Measurements from ENCODE around the gene HSPA4. TPM values are rescaled to one million over a fixed set of nuclear protein-coding genes. Genes with fewer than 3 reads are reported as not detected.

HSPA4 gene
- total and polyA plus RNA-seq, 2 of the 13 experiments (the other 11 are each of a cell fraction or from before 2014, with no cell fraction given) = 36.6 to 231 TPM

- TF ChIP-seq SIX4 (CRISPR knock-in tag; IDR thresholded peaks at IDR 0.05) (peak; percentile 52; the same call in 1 of the 2 replicates), ZNF740 (CRISPR knock-in tag; IDR thresholded peaks at IDR 0.05) (peak; percentile 46; the same call in 1 of the 2 replicates), SCMH1 (CRISPR knock-in tag; IDR thresholded peaks at IDR 0.05; ENCODE audit: borderline replicate concordance) (no peak), KAT7 (CRISPR knock-in tag; IDR thresholded peaks at IDR 0.05; ENCODE audit: borderline replicate concordance) (no peak), SAFB2 (CRISPR knock-in tag; IDR thresholded peaks at IDR 0.05; ENCODE audit: borderline replicate concordance, low read depth) (peak; percentile 54; the same call in 1 of the 2 replicates), RCOR2 (CRISPR knock-in tag; IDR thresholded peaks at IDR 0.05) (no peak), FOXC1 (CRISPR knock-in tag; IDR thresholded peaks at IDR 0.05; ENCODE audit: borderline replicate concordance) (no peak), ZBTB38 (CRISPR knock-in tag; IDR thresholded peaks at IDR 0.05) (no peak; the same call in 1 of the 2 replicates), TAF15 (IDR thresholded peaks at IDR 0.05; ENCODE audit: low read depth, low read length, poor library complexity, severe bottlenecking) (no peak), SSRP1 (CRISPR knock-in tag; IDR thresholded peaks at IDR 0.05) (no peak), ZNF678 (CRISPR knock-in tag; IDR thresholded peaks at IDR 0.05) (peak; percentile 91; the same call in 1 of the 2 replicates), ZNF619 (CRISPR knock-in tag; IDR thresholded peaks at IDR 0.05) (no peak), ZFY (CRISPR knock-in tag; IDR thresholded peaks at IDR 0.05) (peak; percentile 96), MBD4 (IDR thresholded peaks at IDR 0.05; ENCODE audit: borderline replicate concordance, low read length) (no peak), ZUFSP (CRISPR knock-in tag; IDR thresholded peaks at IDR 0.05; ENCODE audit: borderline replicate concordance) (0 out of 2 replicates have a peak, but pooled peaks have one; percentile 54), ELF1 (CRISPR knock-in tag; IDR thresholded peaks at IDR 0.05) (peak; percentile 81), TCF12 (IDR thresholded peaks at IDR 0.05) (no peak), TCF12 (CRISPR knock-in tag; IDR thresholded peaks at IDR 0.05) (peak; percentile 46; the same call in 1 of the 2 replicates), EZH2 (conservative IDR thresholded peaks at IDR 0.05; ENCODE audit: low read depth, low read length) (no peak), ZNF124 (CRISPR knock-in tag; IDR thresholded peaks at IDR 0.05) (no peak; the same call in 1 of the 2 replicates), SMAD3 (CRISPR knock-in tag; IDR thresholded peaks at IDR 0.05) (peak; percentile 64; the same call in 1 of the 2 replicates), NPAS2 (CRISPR knock-in tag; IDR thresholded peaks at IDR 0.05; ENCODE audit: borderline replicate concordance) (no peak), TBP (CRISPR knock-in tag; IDR thresholded peaks at IDR 0.05) (no peak), ZNF775 (CRISPR knock-in tag; IDR thresholded peaks at IDR 0.05; ENCODE audit: borderline replicate concordance) (no peak; the same call in 1 of the 2 replicates), ZFYVE20 (CRISPR knock-in tag; IDR thresholded peaks at IDR 0.05; ENCODE audit: borderline replicate concordance, low read depth) (no peak), XRCC5 (optimal IDR thresholded peaks at IDR 0.05; ENCODE audit: low read length) (peak; percentile 83)
- TF ChIP-seq, protein P1, sequence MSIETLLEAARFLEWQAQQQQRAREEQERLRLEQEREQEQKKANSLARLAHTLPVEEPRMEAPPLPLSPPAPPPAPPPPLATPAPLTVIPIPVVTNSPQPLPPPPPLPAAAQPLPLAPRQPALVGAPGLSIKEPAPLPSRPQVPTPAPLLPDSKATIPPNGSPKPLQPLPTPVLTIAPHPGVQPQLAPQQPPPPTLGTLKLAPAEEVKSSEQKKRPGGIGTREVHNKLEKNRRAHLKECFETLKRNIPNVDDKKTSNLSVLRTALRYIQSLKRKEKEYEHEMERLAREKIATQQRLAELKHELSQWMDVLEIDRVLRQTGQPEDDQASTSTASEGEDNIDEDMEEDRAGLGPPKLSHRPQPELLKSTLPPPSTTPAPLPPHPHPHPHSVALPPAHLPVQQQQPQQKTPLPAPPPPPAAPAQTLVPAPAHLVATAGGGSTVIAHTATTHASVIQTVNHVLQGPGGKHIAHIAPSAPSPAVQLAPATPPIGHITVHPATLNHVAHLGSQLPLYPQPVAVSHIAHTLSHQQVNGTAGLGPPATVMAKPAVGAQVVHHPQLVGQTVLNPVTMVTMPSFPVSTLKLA (IDR thresholded peaks at IDR 0.05) = no peak
Measured at GRCh38 chr5:133051542-133052316, at the start of gene HSPA4 (continued).
